Measurements from ENCODE around the gene ST6GAL2. TPM values are rescaled to one million over a fixed set of nuclear protein-coding genes. Genes with fewer than 3 reads are reported as not detected.

ST6GAL2 gene
- total RNA-seq, 1 donor: 0.36 TPM

DNA sequence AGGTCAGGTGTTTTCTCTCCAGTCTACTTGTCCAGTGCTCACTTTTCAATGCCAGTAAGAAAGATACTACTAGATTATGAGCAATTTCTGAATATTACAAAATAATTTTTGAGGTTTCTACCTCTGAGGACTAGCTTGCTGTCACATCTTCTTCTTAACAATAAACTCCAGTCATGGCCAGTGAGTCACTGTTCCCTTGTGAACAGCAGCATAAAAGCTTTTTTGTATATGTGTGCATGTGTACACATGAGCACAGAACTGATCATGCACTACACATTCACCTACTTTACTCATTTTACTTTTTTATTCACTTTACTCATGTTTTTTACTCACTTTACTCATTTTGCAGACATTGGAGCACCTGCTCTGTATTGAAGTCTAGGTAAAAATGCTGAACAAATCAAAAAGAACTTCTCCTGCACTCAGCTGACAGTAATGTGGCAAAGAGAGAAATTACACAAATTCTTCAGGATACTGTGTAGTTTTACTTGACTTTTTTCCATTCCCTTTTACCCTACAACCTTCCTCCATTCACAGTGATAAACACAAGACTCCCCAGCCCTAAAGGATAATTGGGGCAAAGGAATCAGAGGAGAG is 28.0 kb downstream of the ST6GAL2 start:
- no peak for DNase-seq (ENCODE audit: insufficient read length, low spot score, missing footprints)
- no peak overlapping the region for H3K27ac ChIP-seq (ENCODE audit: low read depth, low read length)
- no peak overlapping the region for H2AFZ ChIP-seq (ENCODE audit: low read length)
- H3K9me3 ChIP-seq (ENCODE audit: low read depth, low read length): no peaks in the 10 kb centered on the region
- H4K20me1 ChIP-seq (ENCODE audit: insufficient read depth, low read length): no peaks in the 10 kb centered on the region
- H3K27me3 ChIP-seq (ENCODE audit: insufficient read depth, low read length): no peaks in the 10 kb centered on the region
- TF ChIP-seq, protein P1, sequence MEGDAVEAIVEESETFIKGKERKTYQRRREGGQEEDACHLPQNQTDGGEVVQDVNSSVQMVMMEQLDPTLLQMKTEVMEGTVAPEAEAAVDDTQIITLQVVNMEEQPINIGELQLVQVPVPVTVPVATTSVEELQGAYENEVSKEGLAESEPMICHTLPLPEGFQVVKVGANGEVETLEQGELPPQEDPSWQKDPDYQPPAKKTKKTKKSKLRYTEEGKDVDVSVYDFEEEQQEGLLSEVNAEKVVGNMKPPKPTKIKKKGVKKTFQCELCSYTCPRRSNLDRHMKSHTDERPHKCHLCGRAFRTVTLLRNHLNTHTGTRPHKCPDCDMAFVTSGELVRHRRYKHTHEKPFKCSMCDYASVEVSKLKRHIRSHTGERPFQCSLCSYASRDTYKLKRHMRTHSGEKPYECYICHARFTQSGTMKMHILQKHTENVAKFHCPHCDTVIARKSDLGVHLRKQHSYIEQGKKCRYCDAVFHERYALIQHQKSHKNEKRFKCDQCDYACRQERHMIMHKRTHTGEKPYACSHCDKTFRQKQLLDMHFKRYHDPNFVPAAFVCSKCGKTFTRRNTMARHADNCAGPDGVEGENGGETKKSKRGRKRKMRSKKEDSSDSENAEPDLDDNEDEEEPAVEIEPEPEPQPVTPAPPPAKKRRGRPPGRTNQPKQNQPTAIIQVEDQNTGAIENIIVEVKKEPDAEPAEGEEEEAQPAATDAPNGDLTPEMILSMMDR (IDR thresholded peaks at IDR 0.05; ENCODE audit: extremely low read depth, low read depth, low read length): no peak
- H3K4me1 ChIP-seq (ENCODE audit: insufficient read depth, low read length): no peaks in the 10 kb centered on the region
- H3K4me3 ChIP-seq (ENCODE audit: insufficient read depth, low read length): no peak overlapping the region
- H3K36me3 ChIP-seq (ENCODE audit: insufficient read depth, low read length): no peaks in the 10 kb centered on the region
- no peak overlapping the region for H3K4me2 ChIP-seq (ENCODE audit: insufficient read depth, low read length)
- H3K79me2 ChIP-seq (ENCODE audit: insufficient read depth, low read length): no peaks in the 10 kb centered on the region

DNA sequence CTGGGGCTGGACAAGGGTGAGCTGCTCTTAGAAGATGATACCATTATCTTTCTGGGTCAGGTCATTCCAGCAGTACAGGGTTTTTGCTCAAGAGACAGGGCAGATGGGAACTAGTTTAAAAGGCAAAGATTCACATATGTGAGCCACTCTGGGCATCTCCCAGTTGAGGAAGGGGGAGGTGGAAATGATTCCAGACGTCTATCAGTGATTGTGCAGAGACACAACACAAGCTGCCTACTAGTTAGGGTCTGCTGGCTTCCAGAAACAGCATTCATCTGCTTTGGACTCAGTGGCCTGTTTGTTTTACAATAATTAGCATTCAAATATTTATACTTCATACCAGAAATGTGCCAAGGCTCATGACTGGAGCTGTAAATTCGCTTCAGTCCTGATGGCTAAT is 32.3 kb downstream of the ST6GAL2 start:
- no peak for DNase-seq (ENCODE audit: insufficient read length, low spot score, missing footprints)
- H4K20me1 ChIP-seq (ENCODE audit: insufficient read depth, low read length): no peaks in the 10 kb centered on the region
- no peak overlapping the region for H2AFZ ChIP-seq (ENCODE audit: low read length)
- no peaks in the 10 kb centered on the region for H3K79me2 ChIP-seq (ENCODE audit: insufficient read depth, low read length)
- H3K27ac ChIP-seq (ENCODE audit: low read depth, low read length): no peak overlapping the region
- no peaks in the 10 kb centered on the region for H3K27me3 ChIP-seq (ENCODE audit: insufficient read depth, low read length)
- H3K4me2 ChIP-seq (ENCODE audit: insufficient read depth, low read length): no peak overlapping the region
- TF ChIP-seq, protein P1 (IDR thresholded peaks at IDR 0.05; ENCODE audit: extremely low read depth, low read depth, low read length): no peak
- H3K4me1 ChIP-seq (ENCODE audit: insufficient read depth, low read length): no peaks in the 10 kb centered on the region
- no peak overlapping the region for H3K4me3 ChIP-seq (ENCODE audit: insufficient read depth, low read length)
- H3K9me3 ChIP-seq (ENCODE audit: low read depth, low read length): no peaks in the 10 kb centered on the region
- no peaks in the 10 kb centered on the region for H3K36me3 ChIP-seq (ENCODE audit: insufficient read depth, low read length)

DNA sequence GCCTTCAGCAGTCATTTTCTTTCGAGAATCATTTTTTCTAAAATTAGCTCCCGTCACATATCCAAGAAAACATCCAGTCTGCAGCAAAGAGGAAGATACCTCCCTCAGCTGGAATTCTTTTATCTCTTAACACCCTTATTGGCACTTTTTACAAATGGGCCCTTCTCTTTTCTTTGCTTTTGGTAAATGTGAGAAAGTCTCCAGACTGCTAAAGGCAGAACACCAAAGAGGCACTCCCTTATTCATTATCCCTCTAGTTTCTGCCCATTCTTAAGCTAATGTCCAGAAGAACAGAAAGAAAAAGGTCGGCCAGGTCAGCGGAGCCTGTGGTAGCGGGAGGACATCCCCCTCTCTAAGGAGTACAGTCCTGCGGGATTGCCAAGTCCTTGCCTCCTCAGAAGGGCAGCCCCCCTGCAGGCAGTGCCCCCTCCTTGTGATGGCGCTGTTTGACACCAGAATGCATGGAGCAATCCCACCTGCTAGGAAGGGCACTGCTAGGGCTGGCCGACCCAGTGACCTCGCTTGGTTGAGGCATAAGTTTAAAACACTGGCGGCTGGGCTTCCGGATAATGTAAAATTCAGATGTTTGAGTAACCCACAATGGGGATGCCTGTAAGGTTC is 34.0 kb downstream of the ST6GAL2 start:
- Histone ChIP-seq H3K27ac (ENCODE audit: low read depth, low read length) (no peak overlapping the region), H4K20me1 (ENCODE audit: insufficient read depth, low read length) (no peaks in the 10 kb centered on the region), H3K4me3 (ENCODE audit: insufficient read depth, low read length) (no peak overlapping the region), H3K4me2 (ENCODE audit: insufficient read depth, low read length) (no peak overlapping the region), H3K79me2 (ENCODE audit: insufficient read depth, low read length) (no peaks in the 10 kb centered on the region), H3K4me1 (ENCODE audit: insufficient read depth, low read length) (no peaks in the 10 kb centered on the region), H3K9me3 (ENCODE audit: low read depth, low read length) (no peaks in the 10 kb centered on the region), H2AFZ (ENCODE audit: low read length) (no peak overlapping the region), H3K36me3 (ENCODE audit: insufficient read depth, low read length) (no peaks in the 10 kb centered on the region), H3K27me3 (ENCODE audit: insufficient read depth, low read length) (no peaks in the 10 kb centered on the region)
- TF ChIP-seq, protein P1 (IDR thresholded peaks at IDR 0.05; ENCODE audit: extremely low read depth, low read depth, low read length): no peak
- no peak for DNase-seq (ENCODE audit: insufficient read length, low spot score, missing footprints)

DNA sequence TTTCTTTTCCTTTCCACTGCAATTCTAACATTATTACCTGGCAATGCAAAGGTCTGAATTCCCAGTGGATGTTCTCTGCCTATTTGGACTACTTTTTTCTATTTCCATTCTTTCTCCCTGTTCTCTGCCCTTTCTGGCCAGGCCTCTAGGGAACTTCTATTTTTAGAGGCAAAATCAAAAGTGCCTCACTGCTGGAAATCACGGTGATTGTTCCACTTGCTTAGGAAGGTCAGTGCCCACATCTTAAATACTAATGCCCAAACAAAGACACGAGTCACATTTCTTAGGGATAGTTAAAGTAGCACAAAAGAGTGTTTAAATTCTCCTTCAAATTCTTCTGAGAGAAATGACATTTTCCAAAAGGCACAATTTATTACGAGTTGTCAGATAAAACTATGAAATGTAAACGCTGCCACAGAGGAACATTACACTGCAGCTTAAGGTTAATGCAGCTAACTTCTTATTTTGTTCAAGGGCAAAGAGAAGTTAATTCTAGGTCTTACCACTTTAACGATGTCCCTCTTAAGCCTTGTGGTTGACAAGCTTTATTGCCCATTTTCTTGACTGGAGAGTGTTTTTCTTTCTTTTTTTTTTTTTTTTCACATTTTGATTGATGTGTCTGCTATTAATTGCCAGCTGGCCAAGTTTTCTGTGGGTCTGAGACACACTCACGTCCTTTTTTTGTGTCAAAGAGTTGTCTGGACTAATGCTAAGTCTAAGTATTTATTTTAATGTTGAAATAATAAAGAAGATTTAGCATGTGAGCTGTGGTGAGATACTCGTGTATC is 34.7 kb downstream of the ST6GAL2 start:
- no peaks in the 10 kb centered on the region for H4K20me1 ChIP-seq (ENCODE audit: insufficient read depth, low read length)
- H3K9me3 ChIP-seq (ENCODE audit: low read depth, low read length): no peaks in the 10 kb centered on the region
- no peaks in the 10 kb centered on the region for H3K27me3 ChIP-seq (ENCODE audit: insufficient read depth, low read length)
- no peaks in the 10 kb centered on the region for H3K36me3 ChIP-seq (ENCODE audit: insufficient read depth, low read length)
- no peak for DNase-seq (ENCODE audit: insufficient read length, low spot score, missing footprints)
- H3K79me2 ChIP-seq (ENCODE audit: insufficient read depth, low read length): no peaks in the 10 kb centered on the region
- no peak overlapping the region for H3K4me2 ChIP-seq (ENCODE audit: insufficient read depth, low read length)
- no peak overlapping the region for H3K4me3 ChIP-seq (ENCODE audit: insufficient read depth, low read length)
- H2AFZ ChIP-seq (ENCODE audit: low read length): no peak overlapping the region
- no peak overlapping the region for H3K27ac ChIP-seq (ENCODE audit: low read depth, low read length)
- no peaks in the 10 kb centered on the region for H3K4me1 ChIP-seq (ENCODE audit: insufficient read depth, low read length)
- TF ChIP-seq, protein P1 (IDR thresholded peaks at IDR 0.05; ENCODE audit: extremely low read depth, low read depth, low read length): no peak

Measured in osteoblast (primary cell).